K562 (cell line): ENCODE results near the gene C1orf74. TPM values are rescaled to one million over a fixed set of nuclear protein-coding genes. Genes with fewer than 3 reads are reported as not detected.

Experiments
- ATAC-seq: fragments of 200-7000 bp; cut with Tn5 transposase; 3 replicates; pipeline ENCODE4 v1.9.1; 2020; ENCODE audit warnings: moderate library complexity
- BruUV-seq: library from RNA; stranded (reverse); fragments of 400-500 nt; replicated peaks from 2 replicates; lab custom pipeline; 2021; lab: Mats Ljungman, UMichigan
- CTCF ChIA-PET: fragments of 300-600 bp; formaldehyde crosslinking; extraction: SDS; loops from one replicate; lab custom pipeline; 2021; ENCODE audit warnings: low intra/inter-chr PET ratio; lab: Yijun Ruan, JAX
- POLR2A ChIA-PET: fragments of 300-600, 350-650 bp; sonication (Branson Sonifier 250); formaldehyde crosslinking; extraction: SDS; loops from one replicate; lab custom pipeline; 2021; ENCODE audit warnings: antibody characterized with exemption, inconsistent platforms; lab: Yijun Ruan, JAX
- DNase-seq, 4 experiments: peaks; one replicate each; pipeline versions ENCODE4 v3.0.0 to v3.0.0-alpha.2; 2011 to 2018; ENCODE audit warnings: low spot score in 3 of 4, mixed read lengths in 3 of 4; ENCODE audit errors: extremely low read depth in 1 of 4
- FAIRE-seq: peaks from 2 replicates; lab custom pipeline; 2011; peaks lifted over from hg19 to GRCh38; lab: Jason Lieb, UNC
- H2AFZ ChIP-seq: 2 replicates; pipeline ENCODE4 v1.6.0; 2011; ENCODE audit warnings: low read depth, low read length, control low read depth, inconsistent platforms
- H3K27ac ChIP-seq: fragments of 200-600 bp; 3 replicates; pipeline ENCODE4 v1.8.0; 2011; ENCODE audit warnings: low read depth, mild to moderate bottlenecking, control low read depth, inconsistent platforms, low read length, moderate library complexity, mixed read lengths; ENCODE audit errors: extremely low read depth
- H3K27me3 ChIP-seq, 2 experiments: fragments of 300-600 bp in 1 of 2; 2 replicates in 1 of 2; 3 replicates in 1 of 2; pipeline versions ENCODE4 v1.6.0 to v1.8.0; 2011; ENCODE audit warnings: inconsistent platforms in 2 of 2, low read length in 2 of 2, mild to moderate bottlenecking in 1 of 2, mixed read lengths in 1 of 2, moderate library complexity in 1 of 2; ENCODE audit not compliant: control insufficient read depth in 2 of 2, insufficient read depth in 2 of 2
- H3K36me3 ChIP-seq: fragments of 300-600 bp; 3 replicates; pipeline ENCODE4 v1.8.0; 2011; ENCODE audit warnings: mild to moderate bottlenecking, low read length, inconsistent platforms; ENCODE audit not compliant: control insufficient read depth, insufficient read depth
- H3K4me1 ChIP-seq, 2 experiments: fragments of 200-600 bp in 1 of 2; replicated peaks in 1 of 2; 2 replicates in 1 of 2; 3 replicates in 1 of 2; pipeline versions ENCODE4 v1.5.1 to v1.8.0; 2011; ENCODE audit warnings: inconsistent platforms in 2 of 2, low read length in 2 of 2, mild to moderate bottlenecking in 1 of 2, mixed read lengths in 1 of 2, moderate library complexity in 1 of 2; ENCODE audit not compliant: control insufficient read depth in 2 of 2, insufficient read depth in 2 of 2
- H3K4me2 ChIP-seq: 2 replicates; pipeline ENCODE4 v1.6.1; 2011; ENCODE audit warnings: low read length, control low read depth, inconsistent platforms, mixed read lengths; ENCODE audit not compliant: insufficient read depth
- H3K4me3 ChIP-seq: fragments of 200-600 bp; sonication (generic), shearing (Covaris generic); 2 replicates; pipeline ENCODE4 v1.5.1; 2016; ENCODE audit warnings: control low read depth, inconsistent platforms
- H3K79me2 ChIP-seq: fragments of 200-600 bp; 3 replicates; pipeline ENCODE4 v1.8.0; 2011; ENCODE audit warnings: low read length, inconsistent platforms; ENCODE audit not compliant: control insufficient read depth, insufficient read depth
- H3K9ac ChIP-seq, 2 experiments: 2 replicates each; pipeline versions ENCODE4 v1.6.0 to v1.6.1; 2011; ENCODE audit warnings: low read depth in 2 of 2, low read length in 2 of 2, control low read depth in 1 of 2, inconsistent platforms in 1 of 2, mild to moderate bottlenecking in 1 of 2, mixed read lengths in 1 of 2; ENCODE audit not compliant: insufficient read depth in 1 of 2
- H3K9me1 ChIP-seq: one replicate; pipeline ENCODE4 v1.6.0; 2011; ENCODE audit warnings: inconsistent platforms, mild to moderate bottlenecking, low read length, moderate library complexity; ENCODE audit not compliant: control insufficient read depth, insufficient read depth
- H3K9me3 ChIP-seq: replicated peaks from 2 replicates; pipeline ENCODE4 v1.5.1; 2011; ENCODE audit warnings: low read depth, low read length, inconsistent platforms; ENCODE audit not compliant: control insufficient read depth, insufficient read depth
- H4K20me1 ChIP-seq: replicated peaks from 2 replicates; pipeline ENCODE4 v1.6.1; 2011; ENCODE audit warnings: low read length, inconsistent platforms, mixed read lengths; ENCODE audit not compliant: control insufficient read depth, insufficient read depth
- ASH1L ChIP-seq: fragments of 450-650 bp; IDR thresholded peaks from 2 replicates; pipeline ENCODE4 v1.6.1; 2018; ENCODE audit warnings: borderline replicate concordance, mild to moderate bottlenecking, low read depth; ENCODE audit not compliant: partially characterized antibody
- NCOA1 ChIP-seq: fragments of 450-650 bp; IDR thresholded peaks from 2 replicates; pipeline ENCODE4 v1.6.1; 2016; ENCODE audit warnings: low read depth
- PRDM10 ChIP-seq: fragments of 450-650 bp; IDR thresholded peaks from 2 replicates; pipeline ENCODE4 v1.6.1; 2018; ENCODE audit not compliant: partially characterized antibody
- SREBF1 ChIP-seq: fragments of 150-350 bp; IDR thresholded peaks from 2 replicates; pipeline ENCODE4 v1.6.1; 2014; ENCODE audit warnings: antibody characterized with exemption, low read depth, low read length, borderline replicate concordance
- XRCC4 ChIP-seq: IDR thresholded peaks from one replicate; pipeline ENCODE4 v1.6.1; 2011; ENCODE audit not compliant: insufficient read depth, insufficient read length; ENCODE audit errors: extremely low read depth
- ZNF707 ChIP-seq: fragments of 250-450 bp; sonication (Bioruptor Pico); conservative IDR thresholded peaks from 2 replicates; pipeline ENCODE4 v1.8.0; 2022; ENCODE audit warnings: inconsistent platforms, mild to moderate bottlenecking, moderate library complexity
- WGBS: fragments of 100-300 bp; shearing (Covaris generic); methylation state at CpG from one replicate; pipeline ENCODE4 v1.1.6; 2016; ENCODE audit warnings: low coverage, mixed read lengths; ENCODE audit not compliant: insufficient coverage; ENCODE audit errors: missing lambda C conversion rate; 5-methylcytosine and 5-hydroxymethylcytosine counted together
- in situ Hi-C: fragments of 300-500 bp; cut with MboI; formaldehyde crosslinking; loops from 4 replicates; pipeline ENCODE4 v1.15.0; 2018; ENCODE audit warnings: inconsistent platforms, mixed read lengths
- intact Hi-C: fragments of 100-400 bp; cut with micrococcal nuclease; formaldehyde crosslinking; loops from 2 replicates; pipeline ENCODE4 v1.14.2; 2022
- polyA plus RNA-seq, 8 experiments: library from polyadenylated mRNA; depleted of rRNA in 4 of 8; stranded (reverse) in 5 of 8; unstranded in 3 of 8; fragments of >200 nt; fragmentation: Nextera tagmentation in 2 of 8; fragmentation: Illumina TruSeq in 1 of 8; extraction: Ambion mirVana in 2 of 8; extraction: Trizol in 1 of 8; gene quantifications; 2 replicates each; pipeline versions ENCODE4 v1.2.1 to v1.2.3, GENCODE V29; 2011 to 2014; ENCODE audit warnings: inconsistent platforms in 1 of 8, missing spikeins in 1 of 8
- total RNA-seq, 7 experiments: library from RNA; depleted of rRNA in 6 of 7; stranded (reverse); fragments of >200 nt in 6 of 7; fragmentation: Illumina TruSeq in 2 of 7; extraction: Trizol in 2 of 7; gene quantifications; 2 replicates each; pipeline versions ENCODE4 v1.2.1 to v1.2.3, GENCODE V29; 2011 to 2021; ENCODE audit warnings: low replicate concordance in 1 of 7
- TF ChIP-seq, protein P1 (sequence below): fragments of 450-650 bp; IDR thresholded peaks from one replicate; pipeline ENCODE4 v1.6.1; 2018; ENCODE audit warnings: mild to moderate bottlenecking, moderate library complexity; ENCODE audit not compliant: partially characterized antibody
- TF ChIP-seq, protein P2 (sequence below): fragments of 250-450 bp; sonication (Bioruptor Pico); IDR thresholded peaks from 2 replicates; pipeline ENCODE4 v1.4.0; 2020; ENCODE audit warnings: mild to moderate bottlenecking, moderate library complexity, borderline replicate concordance

C1orf74 gene
- total and polyA plus RNA-seq, 9 of the 15 experiments (the other 6 are each of a cell fraction or from before 2014, with no cell fraction given) = 4.0 to 7.6 (median 5.7) TPM

GRCh38 chr1:209747580-209748262 lies 36.6 kb downstream of the C1orf74 start:
- Histone ChIP-seq H3K9me1 (no peaks in the 10 kb centered on the region), H3K4me1 (peaks cover 5 to 7% of the 10 kb centered on the region in 2 experiments; a peak in 4 of 5 replicates), H3K36me3 (no peaks in the 10 kb centered on the region), H3K4me2 (peak overlapping the region; percentile 76), H4K20me1 (no peaks in the 10 kb centered on the region), H3K9me3 (no peaks in the 10 kb centered on the region), H3K27me3 (peaks cover 13 to 19% of the 10 kb centered on the region in 2 experiments), H3K4me3 (peak overlapping the region; percentile 28), H3K27ac (no peak overlapping the region; the same call in 2 of the 3 replicates), H2AFZ (peak overlapping the region; percentile 85), H3K9ac (peak overlapping the region; percentile 40 to 86; a peak in 3 of 4 replicates), H3K79me2 (no peaks in the 10 kb centered on the region)
- in situ Hi-C loops (no loop called here), intact Hi-C loops (loop anchor here (1.0 to 10.0 kb wide), 4 partner anchors 54 to 178 kb away; no protein-coding TSS in a partner anchor)
- DNase-seq (peak; percentile 93 to 96 (median 95)), ATAC-seq (peak; percentile 99), FAIRE-seq (peak; percentile 96)
- WGBS = 8% methylated on average over 37 of the region's 37 CpGs
- no TSS peak for BruUV-seq
- CTCF ChIA-PET = interaction anchor here (0.6 to 3.2 kb wide), 9 partner anchors 20 to 177 kb away, joined by 3 to 22 read pairs (median 5); no protein-coding TSS in a partner anchor
- POLR2A ChIA-PET = interaction anchor here (1.0 to 1.1 kb wide), 3 partner anchors 11 to 65 kb away, joined by 3 to 4 read pairs (median 3); no protein-coding TSS in a partner anchor
- TF ChIP-seq NCOA1 = 0 out of 2 replicates have a peak, but pooled peaks have one; percentile 19
- TF ChIP-seq, protein P1, sequence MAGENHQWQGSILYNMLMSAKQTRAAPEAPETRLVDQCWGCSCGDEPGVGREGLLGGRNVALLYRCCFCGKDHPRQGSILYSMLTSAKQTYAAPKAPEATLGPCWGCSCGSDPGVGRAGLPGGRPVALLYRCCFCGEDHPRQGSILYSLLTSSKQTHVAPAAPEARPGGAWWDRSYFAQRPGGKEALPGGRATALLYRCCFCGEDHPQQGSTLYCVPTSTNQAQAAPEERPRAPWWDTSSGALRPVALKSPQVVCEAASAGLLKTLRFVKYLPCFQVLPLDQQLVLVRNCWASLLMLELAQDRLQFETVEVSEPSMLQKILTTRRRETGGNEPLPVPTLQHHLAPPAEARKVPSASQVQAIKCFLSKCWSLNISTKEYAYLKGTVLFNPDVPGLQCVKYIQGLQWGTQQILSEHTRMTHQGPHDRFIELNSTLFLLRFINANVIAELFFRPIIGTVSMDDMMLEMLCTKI = no peak
- TF ChIP-seq XRCC4 = no peak
- no peak for TF ChIP-seq ASH1L
- TF ChIP-seq ZNF707 (CRISPR knock-in tag) = no peak
- TF ChIP-seq, protein P2, sequence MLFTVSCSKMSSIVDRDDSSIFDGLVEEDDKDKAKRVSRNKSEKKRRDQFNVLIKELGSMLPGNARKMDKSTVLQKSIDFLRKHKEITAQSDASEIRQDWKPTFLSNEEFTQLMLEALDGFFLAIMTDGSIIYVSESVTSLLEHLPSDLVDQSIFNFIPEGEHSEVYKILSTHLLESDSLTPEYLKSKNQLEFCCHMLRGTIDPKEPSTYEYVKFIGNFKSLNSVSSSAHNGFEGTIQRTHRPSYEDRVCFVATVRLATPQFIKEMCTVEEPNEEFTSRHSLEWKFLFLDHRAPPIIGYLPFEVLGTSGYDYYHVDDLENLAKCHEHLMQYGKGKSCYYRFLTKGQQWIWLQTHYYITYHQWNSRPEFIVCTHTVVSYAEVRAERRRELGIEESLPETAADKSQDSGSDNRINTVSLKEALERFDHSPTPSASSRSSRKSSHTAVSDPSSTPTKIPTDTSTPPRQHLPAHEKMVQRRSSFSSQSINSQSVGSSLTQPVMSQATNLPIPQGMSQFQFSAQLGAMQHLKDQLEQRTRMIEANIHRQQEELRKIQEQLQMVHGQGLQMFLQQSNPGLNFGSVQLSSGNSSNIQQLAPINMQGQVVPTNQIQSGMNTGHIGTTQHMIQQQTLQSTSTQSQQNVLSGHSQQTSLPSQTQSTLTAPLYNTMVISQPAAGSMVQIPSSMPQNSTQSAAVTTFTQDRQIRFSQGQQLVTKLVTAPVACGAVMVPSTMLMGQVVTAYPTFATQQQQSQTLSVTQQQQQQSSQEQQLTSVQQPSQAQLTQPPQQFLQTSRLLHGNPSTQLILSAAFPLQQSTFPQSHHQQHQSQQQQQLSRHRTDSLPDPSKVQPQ (CRISPR knock-in tag) = no peak
- TF ChIP-seq PRDM10 = no peak
- no peak for TF ChIP-seq SREBF1
